HEK293 (cell line): ENCODE data around the gene UGT1A9.

Source experiments
- CTCF ChIA-PET: fragments of 350-600 bp; formaldehyde crosslinking; extraction: SDS; loops from one replicate; lab custom pipeline; 2021; ENCODE audit warnings: antibody characterized with exemption; lab: Yijun Ruan, JAX
- POLR2A ChIA-PET: fragments of 300-600 bp; formaldehyde crosslinking; extraction: SDS; loops from one replicate; lab custom pipeline; 2020; ENCODE audit warnings: antibody characterized with exemption, inconsistent platforms; lab: Yijun Ruan, JAX
- H3K27ac ChIP-seq: fragments of 200-500 bp; sonication (Bioruptor generic); 2 replicates; pipeline ENCODE4 v1.5.1; 2014; ENCODE audit warnings: low read depth, low read length, control low read depth, inconsistent platforms; ENCODE audit errors: extremely low read depth
- H3K36me3 ChIP-seq, 2 experiments: fragments of 200-500 bp in 1 of 2; sonication (Bioruptor generic) in 1 of 2; 1 replicate in 1 of 2; 2 replicates in 1 of 2; pipeline ENCODE4 v1.5.1; 2014 to 2017; ENCODE audit warnings: inconsistent platforms in 2 of 2, low read length in 2 of 2; ENCODE audit not compliant: control insufficient read depth in 2 of 2, insufficient read depth in 1 of 2
- H3K4me1 ChIP-seq: fragments of 200-500 bp; sonication (Bioruptor generic); 2 replicates; pipeline ENCODE4 v1.5.1; 2014; ENCODE audit warnings: mild to moderate bottlenecking, low read length, inconsistent platforms; ENCODE audit not compliant: control insufficient read depth, insufficient read depth
- H3K4me3 ChIP-seq: 2 replicates; pipeline ENCODE4 v1.5.1; 2011; ENCODE audit warnings: low read depth, mild to moderate bottlenecking, control low read depth, low read length, moderate library complexity
- H3K9me3 ChIP-seq: fragments of 200-500 bp; sonication (Bioruptor generic); 2 replicates; pipeline ENCODE4 v1.5.1; 2014; ENCODE audit warnings: low read depth, low read length, inconsistent platforms; ENCODE audit not compliant: control insufficient read depth, insufficient read depth
- INSM2 ChIP-seq: fragments of 450-650 bp; formaldehyde crosslinking; IDR thresholded peaks from 2 replicates; pipeline ENCODE4 v1.5.1; 2016; ENCODE audit warnings: missing biosample characterization, missing genetic modification characterization
- KLF17 ChIP-seq: fragments of 450-650 bp; formaldehyde crosslinking; IDR thresholded peaks from 2 replicates; pipeline ENCODE4 v1.5.1; 2016; ENCODE audit warnings: missing biosample characterization, missing genetic modification characterization
- MEIS1 ChIP-seq: sonication (generic); formaldehyde crosslinking; IDR thresholded peaks from 2 replicates; pipeline ENCODE4 v1.8.1; 2022; ENCODE audit warnings: missing genetic modification reagents, mild to moderate bottlenecking, borderline replicate concordance
- ZBTB10 ChIP-seq: fragments of 450-650 bp; formaldehyde crosslinking; IDR thresholded peaks from 2 replicates; pipeline ENCODE4 v1.5.1; 2016; ENCODE audit warnings: missing biosample characterization, missing genetic modification characterization
- ZBTB21 ChIP-seq: fragments of 450-650 bp; formaldehyde crosslinking; IDR thresholded peaks from 2 replicates; pipeline ENCODE4 v1.5.1; 2017; ENCODE audit warnings: missing biosample characterization, missing genetic modification characterization
- ZBTB8A ChIP-seq: fragments of 450-650 bp; formaldehyde crosslinking; IDR thresholded peaks from 2 replicates; pipeline ENCODE4 v1.5.1; 2016; ENCODE audit warnings: missing biosample characterization, missing genetic modification characterization
- ZFP3 ChIP-seq: fragments of 450-650 bp; formaldehyde crosslinking; IDR thresholded peaks from 2 replicates; pipeline ENCODE4 v1.5.1; 2016; ENCODE audit warnings: low read depth, missing biosample characterization, missing genetic modification characterization
- ZNF175 ChIP-seq: fragments of 450-650 bp; formaldehyde crosslinking; IDR thresholded peaks from 2 replicates; pipeline ENCODE4 v1.5.1; 2016; ENCODE audit warnings: missing biosample characterization, missing genetic modification characterization
- ZNF404 ChIP-seq: fragments of 450-650 bp; formaldehyde crosslinking; IDR thresholded peaks from 2 replicates; pipeline ENCODE4 v1.5.1; 2017; ENCODE audit warnings: missing biosample characterization, missing genetic modification characterization
- ZNF521 ChIP-seq: fragments of 450-650 bp; formaldehyde crosslinking; IDR thresholded peaks from 2 replicates; pipeline ENCODE4 v1.5.1; 2017; ENCODE audit warnings: missing biosample characterization, mild to moderate bottlenecking, missing genetic modification characterization
- ZNF529 ChIP-seq: fragments of 450-650 bp; formaldehyde crosslinking; IDR thresholded peaks from 2 replicates; pipeline ENCODE4 v1.5.1; 2017; ENCODE audit warnings: missing genetic modification characterization, missing biosample characterization; ENCODE audit not compliant: insufficient replicate concordance
- ZNF558 ChIP-seq: fragments of 450-650 bp; formaldehyde crosslinking; IDR thresholded peaks from 2 replicates; pipeline ENCODE4 v1.5.1; 2016; ENCODE audit warnings: missing biosample characterization, missing genetic modification characterization
- ZNF623 ChIP-seq: fragments of 450-650 bp; formaldehyde crosslinking; IDR thresholded peaks from 2 replicates; pipeline ENCODE4 v1.5.1; 2016; ENCODE audit warnings: missing biosample characterization, missing genetic modification characterization
- ZNF692 ChIP-seq: fragments of 450-650 bp; formaldehyde crosslinking; IDR thresholded peaks from 2 replicates; pipeline ENCODE4 v1.5.1; 2016; ENCODE audit warnings: missing biosample characterization, missing genetic modification characterization
- ZNF777 ChIP-seq: fragments of 450-650 bp; formaldehyde crosslinking; IDR thresholded peaks from 2 replicates; pipeline ENCODE4 v1.5.1; 2017; ENCODE audit warnings: missing biosample characterization, missing genetic modification characterization, borderline replicate concordance
- TF ChIP-seq, protein P1 (sequence below): fragments of 450-650 bp; formaldehyde crosslinking; IDR thresholded peaks from 2 replicates; pipeline ENCODE4 v1.5.1; 2017; ENCODE audit warnings: missing biosample characterization, missing genetic modification characterization

The UGT1A9 gene

GRCh38 chr2:233818639-233819621, 147.2 kb downstream of the UGT1A9 start:
- H3K4me3 ChIP-seq: no peak overlapping the region
- peaks cover 5% of the 10 kb centered on the region; the same call in 1 of the 2 replicates for H3K4me1 ChIP-seq
- no peak overlapping the region for H3K27ac ChIP-seq
- CTCF ChIA-PET: no interaction called here
- no peaks in the 10 kb centered on the region for H3K9me3 ChIP-seq
- POLR2A ChIA-PET: no interaction called here
- TF ChIP-seq KLF17 (tag by site-specific recombination) (no peak), ZFP3 (no peak), ZNF521 (tag by site-specific recombination) (no peak), ZNF175 (tag by site-specific recombination) (no peak), INSM2 (no peak), ZNF404 (tag by site-specific recombination) (no peak), ZBTB10 (tag by site-specific recombination) (no peak), ZNF558 (tag by site-specific recombination) (no peak), ZNF529 (tag by site-specific recombination) (no peak), ZBTB8A (no peak)
- TF ChIP-seq, protein P1, sequence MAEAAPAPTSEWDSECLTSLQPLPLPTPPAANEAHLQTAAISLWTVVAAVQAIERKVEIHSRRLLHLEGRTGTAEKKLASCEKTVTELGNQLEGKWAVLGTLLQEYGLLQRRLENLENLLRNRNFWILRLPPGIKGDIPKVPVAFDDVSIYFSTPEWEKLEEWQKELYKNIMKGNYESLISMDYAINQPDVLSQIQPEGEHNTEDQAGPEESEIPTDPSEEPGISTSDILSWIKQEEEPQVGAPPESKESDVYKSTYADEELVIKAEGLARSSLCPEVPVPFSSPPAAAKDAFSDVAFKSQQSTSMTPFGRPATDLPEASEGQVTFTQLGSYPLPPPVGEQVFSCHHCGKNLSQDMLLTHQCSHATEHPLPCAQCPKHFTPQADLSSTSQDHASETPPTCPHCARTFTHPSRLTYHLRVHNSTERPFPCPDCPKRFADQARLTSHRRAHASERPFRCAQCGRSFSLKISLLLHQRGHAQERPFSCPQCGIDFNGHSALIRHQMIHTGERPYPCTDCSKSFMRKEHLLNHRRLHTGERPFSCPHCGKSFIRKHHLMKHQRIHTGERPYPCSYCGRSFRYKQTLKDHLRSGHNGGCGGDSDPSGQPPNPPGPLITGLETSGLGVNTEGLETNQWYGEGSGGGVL: no peak
- H3K36me3 ChIP-seq: no peaks in the 10 kb centered on the region

DNA sequence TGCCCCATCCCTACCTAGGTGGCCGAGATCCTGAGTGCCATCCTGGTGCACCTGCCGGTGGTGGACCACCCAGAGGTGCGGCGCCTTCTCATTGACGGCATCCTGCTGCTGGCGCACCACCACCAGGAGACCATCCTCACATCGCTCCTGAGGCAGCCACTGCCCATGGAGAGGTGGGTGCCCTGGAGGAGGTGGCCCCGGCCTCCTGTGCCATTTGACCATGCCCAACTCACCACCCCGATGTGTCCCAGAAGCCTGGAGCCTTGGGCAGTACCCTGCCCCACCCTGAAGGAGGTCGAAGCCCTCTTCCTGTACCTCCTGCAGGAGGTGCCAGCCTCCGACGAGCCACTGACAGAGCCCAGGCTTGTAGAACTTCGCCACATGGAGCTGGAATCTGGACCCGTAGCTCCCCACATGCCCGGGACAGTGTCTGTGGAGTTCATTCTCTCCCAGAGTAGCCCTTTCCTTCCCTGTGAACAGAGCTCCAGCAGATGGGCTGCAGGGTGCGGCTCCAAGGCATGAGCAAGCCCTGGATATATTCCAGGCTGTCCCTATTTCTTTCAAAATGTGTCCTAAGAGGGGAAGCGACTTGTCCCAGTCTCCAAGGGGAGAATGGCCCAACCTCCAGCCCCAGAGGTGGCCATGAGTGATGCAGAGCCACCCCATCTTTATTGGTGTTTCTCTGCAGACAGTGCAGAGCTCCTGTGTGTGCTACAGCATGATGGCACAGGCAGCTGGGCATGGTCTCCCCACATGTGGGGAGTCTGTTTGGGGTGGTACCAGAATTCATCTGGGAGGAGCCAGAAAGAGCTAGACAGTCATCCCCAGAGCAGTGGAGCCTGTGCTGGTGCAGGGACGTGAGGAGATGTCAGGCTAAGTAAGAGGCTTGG, 148.4 kb downstream of the UGT1A9 start:
- ChIA-PET POLR2A (no interaction called here), CTCF (no interaction called here)
- Histone ChIP-seq H3K9me3 (no peaks in the 10 kb centered on the region), H3K27ac (no peak overlapping the region), H3K36me3 (no peaks in the 10 kb centered on the region), H3K4me3 (no peak overlapping the region), H3K4me1 (peaks cover 5% of the 10 kb centered on the region; the same call in 1 of the 2 replicates)
- TF ChIP-seq ZNF623 (tag by site-specific recombination) (no peak), ZBTB21 (tag by site-specific recombination) (no peak), ZNF777 (tag by site-specific recombination) (no peak), MEIS1 (CRISPR knock-in tag) (no peak), ZNF692 (tag by site-specific recombination) (no peak)
